ENCODE results near the gene CD302. TPM values are rescaled to one million over a fixed set of nuclear protein-coding genes. Genes with fewer than 3 reads are reported as not detected.
"Not testable (repeated sequence)": the region's sequence is repeated elsewhere in the genome, so short reads cannot be mapped to it uniquely, and the experiment has no call there.

Gene CD302
- total RNA-seq, 3 donors from 2014 or later: 9.4 to 27.1 (median 16.0) TPM

DNA sequence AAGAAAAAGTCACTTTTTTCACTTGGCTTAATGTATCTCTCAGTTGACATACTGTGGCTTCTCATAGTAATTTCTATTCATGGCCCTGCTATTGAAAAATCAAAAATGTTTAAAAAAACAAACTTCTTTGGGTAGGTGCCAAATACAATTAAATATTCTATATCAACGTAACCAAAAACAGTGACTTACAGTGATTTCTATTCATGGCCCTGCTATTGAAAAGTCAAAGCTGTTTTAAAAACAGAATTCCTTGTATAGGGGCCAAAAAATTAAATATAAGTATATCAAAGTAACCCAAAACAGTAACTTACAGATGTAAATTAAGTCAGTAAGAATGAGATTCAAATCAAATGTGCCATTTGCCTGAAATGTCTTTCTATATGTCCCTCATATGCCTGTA lies 31.4 kb upstream of the CD302 start:
- DNase-seq (no peak), ATAC-seq (no peak)
- TF ChIP-seq, protein P1, sequence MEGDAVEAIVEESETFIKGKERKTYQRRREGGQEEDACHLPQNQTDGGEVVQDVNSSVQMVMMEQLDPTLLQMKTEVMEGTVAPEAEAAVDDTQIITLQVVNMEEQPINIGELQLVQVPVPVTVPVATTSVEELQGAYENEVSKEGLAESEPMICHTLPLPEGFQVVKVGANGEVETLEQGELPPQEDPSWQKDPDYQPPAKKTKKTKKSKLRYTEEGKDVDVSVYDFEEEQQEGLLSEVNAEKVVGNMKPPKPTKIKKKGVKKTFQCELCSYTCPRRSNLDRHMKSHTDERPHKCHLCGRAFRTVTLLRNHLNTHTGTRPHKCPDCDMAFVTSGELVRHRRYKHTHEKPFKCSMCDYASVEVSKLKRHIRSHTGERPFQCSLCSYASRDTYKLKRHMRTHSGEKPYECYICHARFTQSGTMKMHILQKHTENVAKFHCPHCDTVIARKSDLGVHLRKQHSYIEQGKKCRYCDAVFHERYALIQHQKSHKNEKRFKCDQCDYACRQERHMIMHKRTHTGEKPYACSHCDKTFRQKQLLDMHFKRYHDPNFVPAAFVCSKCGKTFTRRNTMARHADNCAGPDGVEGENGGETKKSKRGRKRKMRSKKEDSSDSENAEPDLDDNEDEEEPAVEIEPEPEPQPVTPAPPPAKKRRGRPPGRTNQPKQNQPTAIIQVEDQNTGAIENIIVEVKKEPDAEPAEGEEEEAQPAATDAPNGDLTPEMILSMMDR (IDR thresholded peaks at IDR 0.05): no peak
- Histone ChIP-seq H3K4me3 (no peak overlapping the region), H3K36me3 (ENCODE audit: low read depth) (no peaks in the 10 kb centered on the region), H3K9me3 (no peaks in the 10 kb centered on the region), H3K4me1 (ENCODE audit: low read depth) (no peaks in the 10 kb centered on the region)
- intact Hi-C loops (cut with DNase I, micrococcal nuclease): no loop called here

DNA sequence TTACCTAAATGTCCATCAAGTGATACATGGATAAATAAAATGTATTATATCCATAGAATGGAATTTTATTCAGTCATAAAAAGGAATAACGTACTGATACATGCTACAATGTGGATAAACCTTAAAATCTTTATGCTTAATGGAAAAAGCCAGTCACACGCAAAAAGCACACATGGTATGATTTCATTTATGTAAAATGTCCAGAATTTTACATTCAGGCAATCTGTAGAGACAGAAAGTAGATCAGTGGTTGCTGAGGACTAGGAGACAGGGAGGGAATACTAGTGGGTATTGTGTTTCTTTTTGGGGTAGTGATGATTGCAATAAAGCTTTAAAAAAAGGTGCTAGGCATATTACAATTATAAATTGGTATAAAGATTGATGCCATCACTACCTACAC lies 30.7 kb upstream of the CD302 start:
- intact Hi-C loops (cut with DNase I, micrococcal nuclease): no loop called here
- Histone ChIP-seq H3K9me3 (no peaks in the 10 kb centered on the region), H3K4me3 (no peak overlapping the region), H3K4me1 (ENCODE audit: low read depth) (no peaks in the 10 kb centered on the region), H3K36me3 (ENCODE audit: low read depth) (no peaks in the 10 kb centered on the region)
- TF ChIP-seq, protein P1 (IDR thresholded peaks at IDR 0.05): no peak
- ATAC-seq: no peak
- no peak for DNase-seq

DNA sequence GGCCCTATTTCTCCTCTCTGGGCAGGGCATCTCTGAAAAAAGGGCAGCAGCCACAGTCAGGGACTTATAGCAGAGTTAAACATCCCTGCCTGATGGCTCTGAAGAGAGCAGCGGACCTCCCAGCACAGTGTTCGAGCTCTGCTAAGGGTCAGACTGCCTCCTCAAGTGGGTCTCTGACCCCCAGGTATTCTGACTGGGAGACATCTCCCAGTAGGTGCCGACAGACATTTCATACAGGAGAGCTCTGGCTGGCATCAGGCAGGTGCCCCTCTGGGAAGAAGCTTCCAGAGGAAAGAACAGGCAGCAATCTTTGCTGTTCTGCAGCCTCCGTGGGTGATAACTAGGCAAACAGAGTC lies 24.4 kb upstream of the CD302 start:
- H3K9me3 ChIP-seq; H3K4me3 ChIP-seq; H3K4me1 ChIP-seq (ENCODE audit: low read depth); intact Hi-C loops (cut with DNase I, micrococcal nuclease); ATAC-seq; H3K36me3 ChIP-seq (ENCODE audit: low read depth); DNase-seq: not testable (repeated sequence)

DNA sequence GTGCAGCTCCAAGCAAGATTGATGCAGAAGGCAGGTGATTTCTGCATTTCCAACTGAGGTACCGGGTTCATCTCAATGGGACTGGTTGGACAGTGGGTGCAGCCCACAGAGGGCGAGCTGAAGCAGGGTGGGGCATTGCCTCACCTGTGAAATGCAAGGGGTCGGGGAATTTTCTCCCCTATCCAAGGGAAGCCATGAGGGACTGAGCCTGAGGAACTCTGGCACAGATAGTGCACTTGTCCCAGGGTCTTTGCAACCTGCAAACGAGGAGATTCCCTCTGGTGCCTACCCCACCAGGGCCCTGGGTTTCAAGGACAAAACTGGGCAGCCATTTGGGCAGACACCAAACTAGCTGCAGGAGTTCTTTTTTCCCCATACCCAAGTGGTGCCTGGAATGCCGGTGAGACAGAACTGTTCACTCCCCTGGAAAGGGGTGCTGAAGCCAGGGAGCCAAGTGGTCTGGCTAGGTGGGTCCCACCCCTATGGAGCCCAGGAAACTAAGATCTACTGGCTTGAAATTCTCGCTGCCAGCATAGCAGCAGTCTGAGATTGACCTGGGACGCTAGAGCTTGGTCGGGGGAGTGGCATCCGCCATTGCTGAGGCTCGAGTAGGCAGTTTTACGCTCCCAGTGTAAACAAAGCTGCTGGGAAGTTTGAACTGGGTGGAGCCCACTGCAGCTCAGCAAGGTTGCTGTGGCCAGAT lies 23.9 kb upstream of the CD302 start:
- H3K4me1 ChIP-seq (ENCODE audit: low read depth); H3K36me3 ChIP-seq (ENCODE audit: low read depth); H3K9me3 ChIP-seq; intact Hi-C loops (cut with DNase I, micrococcal nuclease); H3K4me3 ChIP-seq: not testable (repeated sequence)
- ATAC-seq (peak; percentile 99), DNase-seq (peak; percentile 72 to 81 (median 78))

DNA sequence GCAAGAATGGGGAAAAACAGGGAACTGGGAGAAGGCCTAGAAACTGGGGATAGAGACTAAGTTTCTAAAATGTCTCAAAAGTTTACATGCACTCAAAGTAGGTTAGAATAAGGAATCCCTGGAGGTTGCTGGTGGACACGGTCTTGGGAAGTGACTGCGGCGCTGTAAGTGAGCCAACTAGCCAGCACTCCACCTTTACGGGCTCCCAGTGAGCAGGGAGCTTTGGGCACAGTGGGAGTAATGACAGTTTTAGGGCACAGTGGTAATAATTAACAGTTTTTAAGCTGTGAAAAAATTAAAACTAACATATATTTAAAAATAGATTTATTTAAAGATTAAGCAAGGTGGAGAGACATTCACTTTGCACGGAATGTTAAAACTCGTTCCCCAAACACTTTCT lies 20.9 kb upstream of the CD302 start:
- intact Hi-C loops (cut with DNase I, micrococcal nuclease): no loop called here
- ATAC-seq: no peak
- H3K36me3 ChIP-seq (ENCODE audit: low read depth): no peaks in the 10 kb centered on the region

DNA sequence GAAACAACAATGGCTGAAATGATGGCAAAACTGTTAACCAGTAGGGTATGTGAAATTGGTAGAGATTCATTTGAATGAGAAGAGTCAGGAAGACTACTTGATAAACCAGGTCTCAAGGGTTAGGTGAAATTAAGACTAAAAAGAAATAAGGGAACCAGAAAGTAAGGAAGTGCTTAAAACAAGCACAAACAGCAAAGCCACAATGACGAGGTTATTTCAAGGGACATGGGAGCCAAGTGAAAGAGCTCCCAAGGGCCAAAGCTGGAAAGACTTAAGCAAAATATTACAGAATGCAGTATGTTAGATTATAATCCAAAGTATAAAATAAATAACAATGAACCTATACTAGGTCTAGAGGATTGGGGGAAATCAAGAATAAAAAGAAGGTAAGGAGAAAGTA lies 19.3 kb upstream of the CD302 start:
- Histone ChIP-seq H3K4me3 (no peak overlapping the region), H3K36me3 (ENCODE audit: low read depth) (no peaks in the 10 kb centered on the region), H3K9me3 (no peaks in the 10 kb centered on the region), H3K4me1 (ENCODE audit: low read depth) (no peaks in the 10 kb centered on the region)
- TF ChIP-seq, protein P1 (IDR thresholded peaks at IDR 0.05): no peak
- ATAC-seq (no peak), DNase-seq (no peak)
- intact Hi-C loops (cut with DNase I, micrococcal nuclease): no loop called here

More for the DNA sequence above, 20.9 kb upstream of the CD302 start:
- no peak overlapping the region for H3K4me3 ChIP-seq
- no peaks in the 10 kb centered on the region for H3K4me1 ChIP-seq (ENCODE audit: low read depth)
- DNase-seq: no peak
- no peaks in the 10 kb centered on the region for H3K9me3 ChIP-seq
- TF ChIP-seq, protein P1 (IDR thresholded peaks at IDR 0.05): no peak

DNA sequence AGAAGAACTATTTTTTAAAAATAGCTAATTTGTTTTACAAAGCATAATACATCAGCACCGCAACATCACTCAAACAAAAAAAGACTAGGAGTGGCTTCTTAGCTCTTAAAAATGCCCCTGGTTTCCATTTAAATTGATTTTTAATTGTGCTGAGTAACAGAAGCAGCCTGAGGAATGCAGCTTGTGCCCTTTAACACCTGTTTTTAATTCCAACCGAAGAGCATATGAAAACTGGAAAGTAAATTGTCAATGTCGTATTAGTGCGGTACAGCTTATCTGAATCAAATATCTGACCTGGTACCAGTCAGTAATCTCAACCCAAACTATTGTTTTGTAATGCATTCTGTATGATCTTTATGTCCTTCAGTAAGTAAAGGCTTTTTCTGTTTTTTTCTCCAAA lies 13.2 kb upstream of the CD302 start:
- Histone ChIP-seq H3K9me3 (no peaks in the 10 kb centered on the region), H3K36me3 (ENCODE audit: low read depth) (no peaks in the 10 kb centered on the region), H3K4me1 (ENCODE audit: low read depth) (no peaks in the 10 kb centered on the region), H3K4me3 (no peak overlapping the region)
- TF ChIP-seq, protein P1 (IDR thresholded peaks at IDR 0.05): no peak
- ATAC-seq: no peak
- no peak for DNase-seq
- intact Hi-C loops (cut with DNase I, micrococcal nuclease): no loop called here

Data from mucosa of descending colon (tissue), 3 donors.